HCT116 (cell line): ENCODE data around the gene CFL1. TPM values are rescaled to one million over a fixed set of nuclear protein-coding genes. Genes with fewer than 3 reads are reported as not detected.
A peak's percentile ranks its signal among the peaks of the same experiment; 100 is the strongest.

ENCODE experiments used
- ATAC-seq: fragments of 200-7000 bp; cut with Tn5 transposase; 2 replicates; pipeline ENCODE4 v1.9.1; 2020; ENCODE audit warnings: mild to moderate bottlenecking, moderate library complexity
- Bru-seq: library from RNA; stranded (reverse); fragments of 400-500 nt; gene quantifications from one replicate; lab custom pipeline; 2021; lab: Mats Ljungman, UMichigan
- BruChase-seq, 2 experiments: library from RNA; stranded (reverse); fragments of 400-500 nt; gene quantifications; one replicate each; lab custom pipeline; 2021; lab: Mats Ljungman, UMichigan
- BruUV-seq: library from RNA; stranded (reverse); fragments of 400-500 nt; replicated peaks from 2 replicates; lab custom pipeline; 2021; lab: Mats Ljungman, UMichigan
- CTCF ChIA-PET: fragments of 300-600 bp; sonication (Branson Sonifier 250); formaldehyde crosslinking; loops from one replicate; lab custom pipeline; 2021; ENCODE audit warnings: antibody characterized with exemption; lab: Charles Lee
- POLR2A ChIA-PET: fragments of 300-600, 350-600 bp; sonication (Branson Sonifier 250); formaldehyde crosslinking; loops from one replicate; lab custom pipeline; 2021; ENCODE audit warnings: antibody characterized with exemption; lab: Charles Lee
- RAD21 ChIA-PET, 2 experiments: fragments of 300-600 bp; sonication (Branson Sonifier 250); formaldehyde crosslinking; loops; one replicate each; lab custom pipeline; 2023; ENCODE audit warnings: low total read pairs in 2 of 2; ENCODE audit not compliant: uncharacterized antibody in 2 of 2, unreplicated experiment in 2 of 2, low non-redundant PET in 1 of 2; lab: Charles Lee
- DNase-seq: peaks from one replicate; pipeline ENCODE4 v3.0.0-alpha.2; 2010; ENCODE audit warnings: low read depth, low spot score
- H2AFZ ChIP-seq: fragments of 200-600 bp; shearing (Covaris generic), sonication (generic); 2 replicates; pipeline ENCODE4 v1.6.1; 2017; ENCODE audit warnings: low read depth, mixed run types, mixed read lengths, antibody characterized with exemption, low read length; ENCODE audit not compliant: poor library complexity, severe bottlenecking
- H3K27ac ChIP-seq: 2 replicates; pipeline ENCODE4 v1.5.1; 2012; ENCODE audit warnings: low read depth, low read length
- H3K27me3 ChIP-seq: fragments of 200-600 bp; sonication (generic); 2 replicates; pipeline ENCODE4 v1.6.1; 2016; ENCODE audit warnings: mixed run types, low read length, mixed read lengths; ENCODE audit not compliant: insufficient read depth
- H3K36me3 ChIP-seq, 2 experiments: fragments of 200-500 bp in 1 of 2; fragments of 200-600 bp in 1 of 2; sonication (Bioruptor generic) in 1 of 2; sonication (generic) in 1 of 2; 2 replicates each; pipeline versions ENCODE4 v1.5.1 to v1.6.1; 2014 to 2016; ENCODE audit warnings: low read length in 2 of 2, inconsistent platforms in 1 of 2, mixed read lengths in 1 of 2, mixed run types in 1 of 2; ENCODE audit not compliant: insufficient read depth in 2 of 2, control insufficient read depth in 1 of 2
- H3K4me1 ChIP-seq, 2 experiments: fragments of 200-600 bp in 1 of 2; sonication (generic) in 1 of 2; 2 replicates each; pipeline versions ENCODE4 v1.5.1 to v1.6.1; 2012 to 2017; ENCODE audit warnings: low read length in 2 of 2, inconsistent platforms in 1 of 2, mild to moderate bottlenecking in 1 of 2, mixed read lengths in 1 of 2, mixed run types in 1 of 2, moderate library complexity in 1 of 2; ENCODE audit not compliant: insufficient read depth in 2 of 2, control insufficient read depth in 1 of 2
- H3K4me2 ChIP-seq: fragments of 200-600 bp; sonication (generic); 2 replicates; pipeline ENCODE4 v1.6.1; 2017; ENCODE audit warnings: mixed run types, low read length, mixed read lengths
- H3K4me3 ChIP-seq, 2 experiments: fragments of 200-600 bp in 1 of 2; sonication (generic) in 1 of 2; replicated peaks in 1 of 2; 2 replicates each; pipeline ENCODE4 v1.5.1; 2011 to 2016; ENCODE audit warnings: low read length in 2 of 2, control low read depth in 1 of 2, low read depth in 1 of 2, mild to moderate bottlenecking in 1 of 2, mixed read lengths in 1 of 2, mixed run types in 1 of 2
- H3K79me2 ChIP-seq: fragments of 200-600 bp; sonication (generic); 2 replicates; pipeline ENCODE4 v1.6.1; 2017; ENCODE audit warnings: mild to moderate bottlenecking, mixed run types, low read length, moderate library complexity, mixed read lengths; ENCODE audit not compliant: insufficient read depth
- H3K9ac ChIP-seq: fragments of 200-600 bp; sonication (generic); 2 replicates; pipeline ENCODE4 v1.6.1; 2016; ENCODE audit warnings: low read length, mixed read lengths
- H3K9me2 ChIP-seq: fragments of 200-600 bp; sonication (generic), shearing (Covaris generic); 2 replicates; pipeline ENCODE4 v1.6.1; 2017; ENCODE audit warnings: mixed run types, mild to moderate bottlenecking, moderate library complexity; ENCODE audit not compliant: insufficient read depth
- H3K9me3 ChIP-seq, 2 experiments: fragments of 200-500 bp in 1 of 2; fragments of 200-600 bp in 1 of 2; sonication (Bioruptor generic) in 1 of 2; sonication (generic) in 1 of 2; 2 replicates each; pipeline ENCODE4 v1.6.1; 2014 to 2017; ENCODE audit warnings: low read length in 2 of 2, mixed read lengths in 2 of 2, inconsistent platforms in 1 of 2, low read depth in 1 of 2, mild to moderate bottlenecking in 1 of 2, mixed run types in 1 of 2, moderate library complexity in 1 of 2; ENCODE audit not compliant: control insufficient read depth in 1 of 2, insufficient read depth in 1 of 2
- H4K20me1 ChIP-seq: fragments of 200-600 bp; sonication (generic), shearing (Covaris generic); 2 replicates; pipeline ENCODE4 v1.6.1; 2017; ENCODE audit warnings: mixed run types, mild to moderate bottlenecking, moderate library complexity; ENCODE audit not compliant: insufficient read depth
- CBX3 ChIP-seq: IDR thresholded peaks from 2 replicates; pipeline ENCODE4 v1.6.1; 2012; ENCODE audit warnings: low read depth
- CEBPB ChIP-seq: IDR thresholded peaks from 2 replicates; pipeline ENCODE4 v1.6.1; 2012; ENCODE audit warnings: low read depth
- EGR1 ChIP-seq: IDR thresholded peaks from 2 replicates; pipeline ENCODE4 v1.6.1; 2012; ENCODE audit warnings: low read depth
- ELF1 ChIP-seq: IDR thresholded peaks from 2 replicates; pipeline ENCODE4 v1.6.1; 2012; ENCODE audit warnings: low read depth, borderline replicate concordance
- EZH2 ChIP-seq: fragments of 200-600 bp; sonication (generic); IDR thresholded peaks from 2 replicates; pipeline ENCODE4 v1.6.1; 2017; ENCODE audit warnings: antibody characterized with exemption, mixed run types
- EZH2phosphoT487 ChIP-seq: fragments of 200-600 bp; IDR thresholded peaks from 2 replicates; pipeline ENCODE4 v1.6.1; 2018; ENCODE audit warnings: antibody characterized with exemption, borderline replicate concordance
- JUND ChIP-seq: IDR thresholded peaks from 2 replicates; pipeline ENCODE4 v1.6.1; 2012
- POLR2A ChIP-seq: IDR thresholded peaks from 2 replicates; pipeline ENCODE4 v1.7.0; 2011; ENCODE audit warnings: borderline replicate concordance; ENCODE audit not compliant: insufficient read depth, insufficient read length; ENCODE audit errors: extremely low read depth
- POLR2AphosphoS5 ChIP-seq: IDR thresholded peaks from 2 replicates; pipeline ENCODE4 v1.6.1; 2011; ENCODE audit warnings: mild to moderate bottlenecking, low read depth, low read length, moderate library complexity
- RAD21 ChIP-seq: IDR thresholded peaks from 2 replicates; pipeline ENCODE4 v1.6.1; 2012; ENCODE audit warnings: low read depth, mild to moderate bottlenecking
- SRF ChIP-seq: IDR thresholded peaks from 2 replicates; pipeline ENCODE4 v1.6.1; 2012; ENCODE audit warnings: low read depth
- TCF7L2 ChIP-seq: IDR thresholded peaks from 2 replicates; pipeline ENCODE4 v1.7.0; 2011; ENCODE audit warnings: borderline replicate concordance, inconsistent platforms; ENCODE audit not compliant: insufficient read depth, insufficient read length; ENCODE audit errors: extremely low read depth
- YY1 ChIP-seq: IDR thresholded peaks from 2 replicates; pipeline ENCODE4 v1.6.1; 2011; ENCODE audit warnings: low read length, low read depth, moderate library complexity, mild to moderate bottlenecking; ENCODE audit not compliant: insufficient replicate concordance; ENCODE audit errors: extremely low read depth
- ZFX ChIP-seq: fragments of 450-650 bp; IDR thresholded peaks from 2 replicates; pipeline ENCODE4 v1.6.1; 2017
- ZNF274 ChIP-seq: fragments of 200-500 bp; sonication (Bioruptor generic); IDR thresholded peaks from 2 replicates; pipeline ENCODE4 v1.6.1; 2014; ENCODE audit warnings: mild to moderate bottlenecking, low read depth, low read length, inconsistent platforms
- intact Hi-C: fragments of 100-400 bp; cut with micrococcal nuclease; formaldehyde crosslinking; loops from 2 replicates; pipeline ENCODE4 v1.10.0; 2022
- long read RNA-seq: library from polyadenylated mRNA; unstranded; transcript quantifications from one replicate; pipeline ENCODE4 v2.0.0, GENCODE V29; 2021; ENCODE audit not compliant: unreplicated experiment
- polyA plus RNA-seq: library from polyadenylated mRNA; unstranded; fragments of >200 nt; gene quantifications from 2 replicates; pipeline ENCODE4 v1.2.1, GENCODE V29; 2012; ENCODE audit warnings: missing spikeins
- total RNA-seq: library from RNA; stranded (reverse); gene quantifications from one replicate; pipeline ENCODE4 v1.2.1, GENCODE V29; 2021; ENCODE audit not compliant: unreplicated experiment
- TF ChIP-seq, protein P1 (sequence below): IDR thresholded peaks from 2 replicates; pipeline ENCODE4 v1.6.1; 2011; ENCODE audit warnings: mild to moderate bottlenecking, low read length, moderate library complexity; ENCODE audit not compliant: insufficient replicate concordance; ENCODE audit errors: extremely low read depth
- TF ChIP-seq, protein P2 (sequence below): IDR thresholded peaks from 2 replicates; pipeline ENCODE4 v1.6.1; 2012
- TF ChIP-seq, protein P3 (sequence below): IDR thresholded peaks from 2 replicates; pipeline ENCODE4 v1.6.1; 2012; ENCODE audit warnings: low read depth
- TF ChIP-seq, protein P4 (sequence below): IDR thresholded peaks from 2 replicates; pipeline ENCODE4 v1.6.1; 2012

CFL1 gene
- 1,270 TPM for total RNA-seq
- polyA plus RNA-seq, result 1,219 and 1,350 TPM in 2 replicates
- percentile 93 among the genes with signal in this experiment for Bru-seq, nascent RNA
- BruChase-seq, experiment 1, labeled RNA remaining after a 6-hour chase, result percentile 99 among the genes with signal in this experiment
- percentile 97 among the genes with signal in this experiment for BruChase-seq, experiment 2, labeled RNA remaining after a 2-hour chase
- long read RNA-seq, transcript CFL1-209 (3 exons, 647 nt), result minor isoform, 41 of 1,325 reads
- long read RNA-seq, transcript CFL1-201 (4 exons, 1,234 nt), result major isoform, 1,164 of 1,325 reads
- long read RNA-seq, partial matches to known transcripts, result 5 of 1,325 reads
- long read RNA-seq, other reads (novel, unspliced or antisense), result 111 of 1,325 reads

DNA sequence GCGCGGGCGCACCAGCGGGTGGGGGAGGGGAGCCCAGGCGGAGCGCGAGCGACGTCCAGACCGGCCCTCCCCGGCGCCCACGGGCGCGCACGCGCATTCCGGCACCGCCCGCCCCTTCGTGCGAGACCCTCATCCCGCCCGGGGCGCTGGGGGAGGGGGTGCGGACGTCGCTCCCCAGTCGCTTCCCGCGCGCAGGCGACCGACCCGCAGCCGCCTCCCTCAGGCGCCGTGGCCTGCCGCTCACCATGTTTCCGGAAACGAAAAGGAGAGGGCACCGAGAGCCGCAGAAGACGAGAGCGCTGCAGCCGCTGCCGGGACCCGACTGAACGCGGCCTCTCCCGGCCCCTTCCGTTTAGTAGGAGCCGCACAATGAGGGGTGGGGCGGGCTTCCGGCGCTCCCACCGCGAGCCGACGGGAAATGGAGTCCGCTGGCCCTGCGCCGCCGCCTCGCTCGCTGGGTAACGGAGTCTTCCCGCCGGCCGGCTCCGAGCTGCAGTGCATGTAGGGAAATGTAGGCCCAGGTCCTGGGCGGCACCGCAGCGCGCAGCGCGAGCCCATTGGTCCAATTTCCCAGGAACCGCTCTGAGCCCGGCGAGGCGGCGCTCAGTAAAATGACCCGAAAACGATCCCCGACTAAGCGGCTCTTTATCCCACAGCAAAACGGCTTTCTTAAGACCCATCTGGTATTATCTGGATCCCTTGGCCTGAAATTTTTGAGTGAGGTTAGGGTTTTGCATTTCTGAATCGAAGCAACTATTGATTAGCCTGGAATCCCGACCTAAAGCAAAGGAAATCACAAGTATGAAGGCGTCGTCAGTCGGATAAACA is at the start of gene CFL1:
Gene CFL1, minus strand, starts transcription at position 328 of the 828 bp plus-strand sequence. Its CDS starts 81 bp downstream, at position 247.
- RAD21 ChIA-PET, result no interaction called here
- intact Hi-C loops, result loop anchor here (1.0 kb wide), 1 partner anchor 146 kb away; the partner anchor contains the start of gene KAT5
- Histone ChIP-seq H3K27me3 (no peaks in the 10 kb centered on the region), H4K20me1 (peaks cover 15% of the 10 kb centered on the region; the same call in 1 of the 2 replicates), H3K9ac (peak within 1 kb of the TSS; percentile 99), H3K27ac (peak within 1 kb of the TSS; percentile 97), H3K4me1 (peaks cover 23 to 44% of the 10 kb centered on the region in 2 experiments), H2AFZ (peak within 1 kb of the TSS; percentile 50), H3K9me3 (no peaks in the 10 kb centered on the region), H3K4me3 (peak within 1 kb of the TSS; percentile 85 to 100), H3K36me3 (peaks cover 27 to 43% of the 10 kb centered on the region in 2 experiments), H3K4me2 (peak within 1 kb of the TSS; percentile 77), H3K79me2 (peaks cover 62% of the 10 kb centered on the region), H3K9me2 (no peaks in the 10 kb centered on the region)
- CTCF ChIA-PET, result interaction anchor here (0.6 to 4.3 kb wide), 3 partner anchors 27 to 78 kb away, joined by 4 to 82 read pairs (median 16); partner anchors contain the start of genes AP5B1, CCDC85B and FIBP
- peak; percentile 92 for DNase-seq
- peak; percentile 62 for ATAC-seq
- POLR2A ChIA-PET, result interaction anchor here (0.6 to 5.3 kb wide), 15 partner anchors 10 to 530 kb away, joined by 3 to 84 read pairs (median 4); partner anchors contain the start of genes CCDC85B, FIBP, KAT5 and PCNX3
- BruUV-seq, result no TSS peak
- TF ChIP-seq TCF7L2 (peak; percentile 62), JUND (no peak), CBX3 (no peak), CEBPB (no peak), ZFX (no peak), ELF1 (no peak), POLR2AphosphoS5 (peak; percentile 99), EZH2 (no peak), EGR1 (no peak), ZNF274 (no peak), YY1 (no peak), EZH2phosphoT487 (no peak), SRF (no peak), POLR2A (peak; percentile 96), RAD21 (no peak)
- TF ChIP-seq, protein P1, sequence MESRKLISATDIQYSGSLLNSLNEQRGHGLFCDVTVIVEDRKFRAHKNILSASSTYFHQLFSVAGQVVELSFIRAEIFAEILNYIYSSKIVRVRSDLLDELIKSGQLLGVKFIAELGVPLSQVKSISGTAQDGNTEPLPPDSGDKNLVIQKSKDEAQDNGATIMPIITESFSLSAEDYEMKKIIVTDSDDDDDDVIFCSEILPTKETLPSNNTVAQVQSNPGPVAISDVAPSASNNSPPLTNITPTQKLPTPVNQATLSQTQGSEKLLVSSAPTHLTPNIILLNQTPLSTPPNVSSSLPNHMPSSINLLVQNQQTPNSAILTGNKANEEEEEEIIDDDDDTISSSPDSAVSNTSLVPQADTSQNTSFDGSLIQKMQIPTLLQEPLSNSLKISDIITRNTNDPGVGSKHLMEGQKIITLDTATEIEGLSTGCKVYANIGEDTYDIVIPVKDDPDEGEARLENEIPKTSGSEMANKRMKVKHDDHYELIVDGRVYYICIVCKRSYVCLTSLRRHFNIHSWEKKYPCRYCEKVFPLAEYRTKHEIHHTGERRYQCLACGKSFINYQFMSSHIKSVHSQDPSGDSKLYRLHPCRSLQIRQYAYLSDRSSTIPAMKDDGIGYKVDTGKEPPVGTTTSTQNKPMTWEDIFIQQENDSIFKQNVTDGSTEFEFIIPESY, result no peak
- TF ChIP-seq, protein P2, sequence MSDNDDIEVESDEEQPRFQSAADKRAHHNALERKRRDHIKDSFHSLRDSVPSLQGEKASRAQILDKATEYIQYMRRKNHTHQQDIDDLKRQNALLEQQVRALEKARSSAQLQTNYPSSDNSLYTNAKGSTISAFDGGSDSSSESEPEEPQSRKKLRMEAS, result no peak
- TF ChIP-seq, protein P3, sequence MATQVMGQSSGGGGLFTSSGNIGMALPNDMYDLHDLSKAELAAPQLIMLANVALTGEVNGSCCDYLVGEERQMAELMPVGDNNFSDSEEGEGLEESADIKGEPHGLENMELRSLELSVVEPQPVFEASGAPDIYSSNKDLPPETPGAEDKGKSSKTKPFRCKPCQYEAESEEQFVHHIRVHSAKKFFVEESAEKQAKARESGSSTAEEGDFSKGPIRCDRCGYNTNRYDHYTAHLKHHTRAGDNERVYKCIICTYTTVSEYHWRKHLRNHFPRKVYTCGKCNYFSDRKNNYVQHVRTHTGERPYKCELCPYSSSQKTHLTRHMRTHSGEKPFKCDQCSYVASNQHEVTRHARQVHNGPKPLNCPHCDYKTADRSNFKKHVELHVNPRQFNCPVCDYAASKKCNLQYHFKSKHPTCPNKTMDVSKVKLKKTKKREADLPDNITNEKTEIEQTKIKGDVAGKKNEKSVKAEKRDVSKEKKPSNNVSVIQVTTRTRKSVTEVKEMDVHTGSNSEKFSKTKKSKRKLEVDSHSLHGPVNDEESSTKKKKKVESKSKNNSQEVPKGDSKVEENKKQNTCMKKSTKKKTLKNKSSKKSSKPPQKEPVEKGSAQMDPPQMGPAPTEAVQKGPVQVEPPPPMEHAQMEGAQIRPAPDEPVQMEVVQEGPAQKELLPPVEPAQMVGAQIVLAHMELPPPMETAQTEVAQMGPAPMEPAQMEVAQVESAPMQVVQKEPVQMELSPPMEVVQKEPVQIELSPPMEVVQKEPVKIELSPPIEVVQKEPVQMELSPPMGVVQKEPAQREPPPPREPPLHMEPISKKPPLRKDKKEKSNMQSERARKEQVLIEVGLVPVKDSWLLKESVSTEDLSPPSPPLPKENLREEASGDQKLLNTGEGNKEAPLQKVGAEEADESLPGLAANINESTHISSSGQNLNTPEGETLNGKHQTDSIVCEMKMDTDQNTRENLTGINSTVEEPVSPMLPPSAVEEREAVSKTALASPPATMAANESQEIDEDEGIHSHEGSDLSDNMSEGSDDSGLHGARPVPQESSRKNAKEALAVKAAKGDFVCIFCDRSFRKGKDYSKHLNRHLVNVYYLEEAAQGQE, result no peak
- TF ChIP-seq, protein P4, sequence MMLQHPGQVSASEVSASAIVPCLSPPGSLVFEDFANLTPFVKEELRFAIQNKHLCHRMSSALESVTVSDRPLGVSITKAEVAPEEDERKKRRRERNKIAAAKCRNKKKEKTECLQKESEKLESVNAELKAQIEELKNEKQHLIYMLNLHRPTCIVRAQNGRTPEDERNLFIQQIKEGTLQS, result no peak
